Inflammatory macrophage treated with lipopolysaccharide for 1 hour (primary cell): ENCODE data around the gene SGSM2.

ENCODE experiments used
- DNase-seq, 2 donors: peaks; one replicate each; pipeline ENCODE4 v3.0.0-alpha.2; 2020 to 2022

Gene SGSM2

GRCh38 chr17:2387086-2388019, 50.1 kb downstream of the SGSM2 start:
- no peak for DNase-seq

DNA sequence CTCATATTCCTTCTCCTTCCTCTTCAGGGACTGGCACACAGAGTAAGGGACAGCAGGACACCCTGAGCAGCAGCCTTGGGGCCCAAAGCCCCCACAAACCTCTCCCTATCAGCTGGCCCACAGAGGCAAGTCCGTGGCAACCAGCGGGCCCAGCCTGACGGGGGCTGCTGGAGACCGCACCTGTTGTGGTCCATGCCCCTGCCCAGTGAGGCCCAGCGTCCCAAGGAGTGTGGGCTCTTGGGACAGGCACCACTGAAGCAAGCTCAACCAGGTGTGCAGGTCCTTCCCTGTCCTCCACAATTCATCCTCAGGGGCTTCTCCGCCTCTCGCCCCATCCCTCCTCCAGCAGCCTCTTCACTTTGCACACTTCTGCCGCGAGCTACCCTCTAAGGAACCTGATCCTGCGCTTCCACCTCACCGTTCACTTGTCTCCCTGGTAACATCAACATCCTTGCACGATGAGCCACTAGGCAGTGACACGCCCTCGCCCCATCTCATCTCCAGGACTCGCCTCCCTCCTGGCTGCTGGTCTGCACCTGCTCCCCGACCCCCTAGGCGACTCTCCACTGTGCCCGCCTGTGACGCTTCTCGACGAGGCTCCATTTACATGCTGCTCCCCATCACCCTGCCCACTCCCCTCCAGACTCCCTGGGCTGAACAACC, 50.9 kb downstream of the SGSM2 start:
- no peak for DNase-seq

DNA sequence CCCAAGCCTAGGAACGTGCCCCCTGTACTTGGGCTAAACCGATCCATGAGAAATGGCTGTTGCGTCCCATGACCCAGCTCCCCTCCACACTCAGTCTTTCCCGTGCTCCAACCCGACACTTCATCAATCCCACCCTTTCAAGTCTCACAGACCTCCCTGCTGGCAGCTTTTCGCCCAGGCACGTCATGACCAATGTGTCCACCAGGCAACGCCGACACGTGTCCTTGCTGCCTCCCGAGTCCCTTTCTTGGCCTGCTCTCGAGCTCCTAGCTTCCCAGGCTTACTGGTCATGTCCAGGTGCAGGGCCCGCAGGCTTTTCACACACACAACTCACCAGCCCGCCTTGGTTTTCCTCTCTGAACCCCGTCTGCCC, 51.4 kb downstream of the SGSM2 start:
- DNase-seq: no peak

DNA sequence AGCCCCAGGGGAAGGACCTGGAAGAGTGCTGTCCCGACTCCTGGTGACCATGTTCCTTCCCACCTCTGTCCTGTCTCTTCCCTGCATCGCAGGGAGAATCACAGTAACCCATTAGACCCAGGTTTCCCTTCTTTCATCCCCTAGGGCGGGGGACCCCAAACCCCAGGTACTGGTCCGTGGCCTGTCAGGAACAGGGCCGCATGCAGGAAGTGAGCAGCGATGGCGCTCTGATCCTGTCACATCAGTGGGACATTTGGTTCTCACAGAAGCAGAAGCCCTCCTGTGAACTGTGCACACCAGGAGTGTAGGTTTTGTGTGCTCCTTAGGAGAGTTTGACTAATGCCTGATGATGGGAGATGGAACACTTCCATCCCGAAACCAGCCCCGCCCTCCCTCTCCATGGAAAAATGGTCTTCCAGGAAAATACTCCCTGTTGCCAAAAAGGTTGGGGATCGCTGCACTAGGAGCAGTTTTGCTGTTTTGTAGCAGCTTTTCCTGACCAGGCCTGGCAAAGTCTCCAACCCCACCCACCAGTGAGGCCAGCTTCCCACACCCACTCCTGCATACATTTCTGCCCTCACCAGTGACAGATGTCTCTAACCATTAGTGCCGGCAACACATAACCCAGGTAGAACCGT, 53.0 kb downstream of the SGSM2 start:
- DNase-seq: no peak

GRCh38 chr17:2391597-2392251, 54.4 kb downstream of the SGSM2 start:
- DNase-seq: no peak

DNA sequence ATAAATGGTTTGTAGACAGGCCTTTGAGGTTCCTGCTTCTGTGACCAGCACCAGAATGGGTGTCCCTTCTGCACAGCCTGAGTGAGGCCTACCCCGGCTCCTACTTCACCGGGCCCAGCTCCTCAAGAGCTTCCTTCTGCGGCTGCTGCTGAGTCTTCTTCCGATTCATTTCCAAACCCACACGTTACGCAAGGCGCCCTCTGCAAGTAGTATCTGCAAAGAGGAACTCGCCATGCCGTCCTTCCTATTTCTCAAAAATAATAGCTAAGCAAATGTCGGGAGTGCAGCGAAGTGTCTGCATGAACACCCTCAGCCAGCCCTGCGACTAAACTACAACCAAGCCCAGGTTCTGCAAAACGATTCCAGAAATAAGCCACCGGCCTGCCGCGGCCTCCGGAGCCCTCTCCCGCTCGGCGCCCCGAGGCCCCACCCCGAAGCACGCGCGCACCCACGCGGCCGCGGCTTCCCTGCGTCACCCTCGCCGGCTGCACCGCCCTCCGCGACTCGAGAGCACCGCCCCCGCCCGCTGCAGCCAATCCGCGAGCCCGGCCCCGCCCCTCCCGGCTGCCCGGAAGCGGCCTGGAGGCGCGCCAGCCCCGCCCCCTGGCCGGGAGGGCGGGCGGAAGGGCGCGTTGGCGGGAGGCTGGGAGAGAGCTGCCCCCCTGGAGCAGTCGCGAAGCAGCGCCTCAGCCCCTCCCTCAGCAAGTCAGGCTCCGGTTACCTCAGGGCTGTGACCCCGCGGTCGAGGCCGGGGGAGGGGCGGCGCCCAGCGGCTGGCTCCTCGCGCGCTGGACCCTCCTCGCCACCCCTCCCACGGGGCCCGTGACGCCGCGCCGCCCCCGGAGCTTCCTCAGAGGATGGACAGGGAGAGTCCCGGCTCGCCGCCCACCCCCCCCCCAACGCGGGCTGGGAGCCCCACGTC, 55.2 kb downstream of the SGSM2 start:
- peak; percentile 97 to 98 for DNase-seq

- DNase-seq: peak; percentile 84 to 85
These were observed 56.1 kb downstream of the SGSM2 start for GRCh38 chr17:2393174-2393953.

- DNase-seq: peak in 1 of 2 donors; percentile 2
These were observed 56.9 kb downstream of the SGSM2 start for GRCh38 chr17:2393954-2394749.

- DNase-seq: no peak
These were observed 57.5 kb downstream of the SGSM2 start for GRCh38 chr17:2394775-2395201.

GRCh38 chr17:2395258-2396181, 58.2 kb downstream of the SGSM2 start:
- peak; percentile 75 to 88 for DNase-seq

- no peak for DNase-seq
These were observed 58.9 kb downstream of the SGSM2 start for GRCh38 chr17:2396192-2396567.

DNA sequence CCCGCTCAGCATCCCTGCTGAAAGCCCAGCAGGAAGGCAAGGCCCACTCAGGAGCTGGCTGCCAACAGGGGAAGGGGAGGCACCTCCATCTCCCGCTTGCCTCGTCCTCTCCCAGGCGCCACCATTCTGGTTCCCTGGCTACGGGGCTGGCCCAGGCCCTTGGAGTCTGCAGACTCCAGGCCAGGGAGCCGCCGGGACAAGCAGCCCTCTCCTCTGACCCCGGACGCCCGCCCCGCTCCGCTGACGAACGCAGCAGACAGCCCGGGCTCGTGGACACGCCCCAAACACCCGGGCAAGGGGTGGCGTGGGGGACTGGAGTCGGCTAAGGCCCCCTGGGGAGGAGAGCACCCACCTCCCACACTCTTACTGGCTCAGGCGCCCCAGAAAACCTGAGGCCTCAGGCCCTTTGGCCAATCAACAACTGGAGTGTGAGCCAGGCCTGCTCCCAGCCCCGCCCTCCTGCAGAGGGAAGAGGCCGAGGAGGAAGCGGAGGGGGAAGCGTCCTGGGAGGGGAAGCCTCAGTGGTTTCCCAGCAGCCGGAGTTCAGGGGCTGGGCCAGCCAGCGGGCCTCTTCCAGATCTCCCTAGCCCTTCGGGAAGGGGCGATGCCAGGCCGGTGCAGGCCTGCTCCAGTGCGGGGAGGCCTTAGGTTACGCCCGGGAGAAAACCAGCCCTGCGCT, 59.4 kb downstream of the SGSM2 start:
- peak; percentile 95 to 98 for DNase-seq

GRCh38 chr17:2397247-2398171, 60.2 kb downstream of the SGSM2 start:
- no peak for DNase-seq

DNA sequence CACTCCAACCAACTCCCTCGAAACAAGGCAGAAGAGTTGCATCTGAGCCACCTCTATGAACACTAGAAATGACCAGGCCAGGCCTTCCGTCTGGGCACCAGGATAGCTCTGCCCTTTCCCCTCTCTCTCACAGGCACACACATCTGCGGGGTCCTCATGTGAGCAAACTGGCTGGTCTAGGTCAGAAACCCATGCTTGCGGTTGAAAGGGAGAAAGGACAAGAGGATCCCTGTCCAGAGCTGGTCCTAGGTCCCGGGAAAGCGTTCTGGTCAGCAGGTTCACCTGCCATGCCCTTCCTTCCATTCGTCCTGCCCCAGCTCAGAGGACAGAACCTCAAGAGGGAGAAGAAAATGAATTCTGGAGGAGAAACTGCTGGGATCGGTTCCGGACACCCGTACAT, 60.9 kb downstream of the SGSM2 start:
- DNase-seq: no peak

DNA sequence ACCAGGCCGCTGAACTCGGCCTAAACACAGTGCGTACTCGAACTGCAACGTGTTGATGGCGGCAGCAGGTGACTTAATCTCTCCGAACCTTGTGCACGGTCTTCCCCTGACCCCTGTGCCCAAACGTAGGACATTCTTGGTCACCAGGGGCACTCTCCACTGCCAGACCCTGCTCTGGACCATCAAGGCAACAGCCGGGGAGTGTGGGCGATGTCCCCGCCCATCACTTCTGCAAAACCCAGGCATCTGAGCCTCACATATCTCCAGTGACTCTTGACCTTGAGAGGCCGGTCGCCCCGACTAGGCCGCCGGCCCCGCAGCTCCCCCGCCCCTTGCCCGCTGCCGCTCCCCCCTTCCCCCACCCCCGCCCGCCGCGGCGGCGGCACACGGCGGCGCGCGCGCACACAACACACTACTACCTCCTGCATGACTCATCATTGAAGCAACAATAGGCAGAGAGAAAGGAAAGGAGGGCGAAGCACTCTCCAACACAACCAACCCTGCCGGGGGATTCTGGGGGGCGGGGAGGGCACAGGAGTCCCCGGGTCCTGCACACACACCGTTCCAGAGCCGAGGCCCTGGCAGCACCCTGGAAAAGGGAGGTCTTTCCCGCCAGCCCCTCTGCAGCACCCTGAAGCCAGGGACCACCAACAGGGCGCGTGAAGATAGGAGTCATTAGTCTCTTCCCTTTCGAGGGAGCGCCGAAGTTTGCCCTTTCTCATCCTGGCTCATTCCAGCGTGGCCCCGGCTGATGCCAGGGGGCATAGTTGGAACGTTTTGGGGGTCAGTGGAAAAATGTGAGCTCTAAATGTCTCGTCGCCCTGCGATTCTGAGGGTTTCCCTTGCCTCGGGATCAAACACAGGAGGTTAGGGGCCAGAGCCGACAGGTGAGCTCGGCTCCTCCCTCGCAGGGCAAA, 61.6 kb downstream of the SGSM2 start:
- peak; percentile 57 to 64 for DNase-seq
